Panc1 (cell line): Measurements from ENCODE around the gene KRTAP5-3. TPM values are rescaled to one million over a fixed set of nuclear protein-coding genes. Genes with fewer than 3 reads are reported as not detected.

Source experiments
- ATAC-seq: fragments of 200-7000 bp; cut with Tn5 transposase; 2 replicates; pipeline ENCODE4 v1.9.1; 2020; ENCODE audit warnings: mild to moderate bottlenecking, moderate library complexity
- BruUV-seq: library from RNA; stranded (reverse); fragments of 400-500 nt; replicated peaks from 2 replicates; lab custom pipeline; 2021; lab: Mats Ljungman, UMichigan
- CTCF ChIA-PET: fragments of 300-600 bp; sonication (Branson Sonifier 250); formaldehyde crosslinking; loops from one replicate; lab custom pipeline; 2022; ENCODE audit warnings: antibody characterized with exemption; lab: Charles Lee
- POLR2A ChIA-PET: fragments of 300-600 bp; sonication (Branson Sonifier 250); formaldehyde crosslinking; loops from one replicate; lab custom pipeline; 2022; ENCODE audit warnings: antibody characterized with exemption; lab: Charles Lee
- DNase-seq: peaks from one replicate; pipeline ENCODE4 v3.0.0-alpha.2; 2010; ENCODE audit warnings: low read depth, low spot score
- H3K27ac ChIP-seq: 2 replicates; pipeline ENCODE4 v1.5.1; 2011; ENCODE audit warnings: mild to moderate bottlenecking, low read length, inconsistent platforms
- H3K27me3 ChIP-seq: fragments of 200-500 bp; sonication (Bioruptor generic); 2 replicates; pipeline ENCODE4 v1.6.0; 2014; ENCODE audit warnings: low read length, inconsistent platforms; ENCODE audit not compliant: control insufficient read depth, insufficient read depth
- H3K36me3 ChIP-seq: fragments of 200-500 bp; sonication (Bioruptor generic); 2 replicates; pipeline ENCODE4 v1.5.1; 2014; ENCODE audit warnings: inconsistent platforms, mild to moderate bottlenecking, low read length, moderate library complexity; ENCODE audit not compliant: control insufficient read depth, insufficient read depth
- H3K4me1 ChIP-seq: 2 replicates; pipeline ENCODE4 v1.5.1; 2011; ENCODE audit warnings: inconsistent platforms, mild to moderate bottlenecking, low read length, moderate library complexity; ENCODE audit not compliant: control insufficient read depth, insufficient read depth
- H3K4me3 ChIP-seq, 2 experiments: 2 replicates each; pipeline ENCODE4 v1.5.1; 2011 to 2012; ENCODE audit warnings: low read depth in 2 of 2, low read length in 2 of 2, mild to moderate bottlenecking in 2 of 2, inconsistent platforms in 1 of 2, moderate library complexity in 1 of 2
- H3K9me3 ChIP-seq: fragments of 200-500 bp; sonication (Bioruptor generic); 2 replicates; pipeline ENCODE4 v1.5.1; 2014; ENCODE audit warnings: low read depth, mild to moderate bottlenecking, inconsistent platforms, low read length, moderate library complexity; ENCODE audit not compliant: control insufficient read depth, insufficient read depth
- POLR2AphosphoS5 ChIP-seq: IDR thresholded peaks from 2 replicates; pipeline ENCODE4 v1.6.1; 2012; ENCODE audit warnings: mild to moderate bottlenecking, low read depth, low read length, moderate library complexity
- SIN3A ChIP-seq: IDR thresholded peaks from 2 replicates; pipeline ENCODE4 v1.6.1; 2012; ENCODE audit warnings: low read depth, mild to moderate bottlenecking, low read length, moderate library complexity, borderline replicate concordance; ENCODE audit not compliant: insufficient read depth
- TCF7L2 ChIP-seq: IDR thresholded peaks from 2 replicates; pipeline ENCODE4 v1.6.1; 2011; ENCODE audit warnings: mild to moderate bottlenecking, low read depth, low read length, inconsistent platforms
- in situ Hi-C: cut with HindIII; loops from 2 replicates; pipeline ENCODE4 v1.10.0; 2016; ENCODE audit warnings: low sequenced_read_pairs, low pct_unique_long_range_greater_than_20kb
- intact Hi-C: fragments of 100-400 bp; cut with micrococcal nuclease; formaldehyde crosslinking; loops from one replicate; pipeline ENCODE4 v1.10.0; 2022; ENCODE audit not compliant: unreplicated experiment
- total RNA-seq: library from RNA; stranded (reverse); gene quantifications from one replicate; pipeline ENCODE4 v1.2.1, GENCODE V29; 2021; ENCODE audit not compliant: unreplicated experiment
- TF ChIP-seq, protein P1 (sequence below): fragments of 450-650 bp; IDR thresholded peaks from 2 replicates; pipeline ENCODE4 v1.5.1; 2017; ENCODE audit warnings: mild to moderate bottlenecking
- TF ChIP-seq, protein P2 (sequence below), 2 experiments: IDR thresholded peaks; 2 replicates each; pipeline ENCODE4 v1.6.1; 2011 to 2012; ENCODE audit warnings: low read depth in 2 of 2, control low read depth in 1 of 2, low read length in 1 of 2, mild to moderate bottlenecking in 1 of 2, moderate library complexity in 1 of 2; ENCODE audit not compliant: insufficient read depth in 1 of 2

KRTAP5-3 gene
- total RNA-seq, 1 experiment from 2014 or later: not detected

DNA sequence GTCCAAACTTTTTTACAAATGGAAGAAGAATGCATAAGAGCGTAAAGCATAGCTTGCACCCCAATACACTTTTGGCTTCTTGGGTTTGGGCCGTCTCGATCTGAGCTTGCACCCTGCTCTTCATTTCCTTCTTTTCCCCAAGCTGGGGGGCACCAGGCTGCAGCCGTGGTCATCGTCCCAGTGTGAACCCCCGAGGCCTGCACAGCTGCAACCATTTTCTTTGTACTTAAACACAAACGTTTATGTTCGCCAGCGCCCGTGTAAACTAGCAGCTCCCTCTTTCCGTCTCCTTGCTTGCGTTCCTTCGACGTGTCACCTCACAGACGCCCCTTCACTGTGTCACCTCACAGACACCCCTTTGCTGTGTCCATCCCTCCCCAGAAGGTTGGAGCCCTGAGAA lies 31.4 kb upstream of the KRTAP5-3 start:
- ChIA-PET POLR2A (interaction anchor here (0.6 kb wide), 1 partner anchor 65 kb away, joined by 3 read pairs; no protein-coding TSS in a partner anchor), CTCF (interaction anchor here (0.6 to 0.7 kb wide), 2 partner anchors 14 to 531 kb away, joined by 3 read pairs; no protein-coding TSS in a partner anchor)
- Histone ChIP-seq H3K4me3 (no peak overlapping the region), H3K9me3 (no peaks in the 10 kb centered on the region), H3K4me1 (no peaks in the 10 kb centered on the region), H3K27ac (no peak overlapping the region), H3K27me3 (peaks cover 3% of the 10 kb centered on the region), H3K36me3 (no peaks in the 10 kb centered on the region)
- in situ Hi-C loops (no loop called here), intact Hi-C loops (no loop called here)
- no TSS peak for BruUV-seq
- TF ChIP-seq TCF7L2: no peak
- TF ChIP-seq, protein P1, sequence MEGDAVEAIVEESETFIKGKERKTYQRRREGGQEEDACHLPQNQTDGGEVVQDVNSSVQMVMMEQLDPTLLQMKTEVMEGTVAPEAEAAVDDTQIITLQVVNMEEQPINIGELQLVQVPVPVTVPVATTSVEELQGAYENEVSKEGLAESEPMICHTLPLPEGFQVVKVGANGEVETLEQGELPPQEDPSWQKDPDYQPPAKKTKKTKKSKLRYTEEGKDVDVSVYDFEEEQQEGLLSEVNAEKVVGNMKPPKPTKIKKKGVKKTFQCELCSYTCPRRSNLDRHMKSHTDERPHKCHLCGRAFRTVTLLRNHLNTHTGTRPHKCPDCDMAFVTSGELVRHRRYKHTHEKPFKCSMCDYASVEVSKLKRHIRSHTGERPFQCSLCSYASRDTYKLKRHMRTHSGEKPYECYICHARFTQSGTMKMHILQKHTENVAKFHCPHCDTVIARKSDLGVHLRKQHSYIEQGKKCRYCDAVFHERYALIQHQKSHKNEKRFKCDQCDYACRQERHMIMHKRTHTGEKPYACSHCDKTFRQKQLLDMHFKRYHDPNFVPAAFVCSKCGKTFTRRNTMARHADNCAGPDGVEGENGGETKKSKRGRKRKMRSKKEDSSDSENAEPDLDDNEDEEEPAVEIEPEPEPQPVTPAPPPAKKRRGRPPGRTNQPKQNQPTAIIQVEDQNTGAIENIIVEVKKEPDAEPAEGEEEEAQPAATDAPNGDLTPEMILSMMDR: 0 out of 2 replicates have a peak, but pooled peaks have one; percentile 69
- DNase-seq (no peak), ATAC-seq (no peak)

DNA sequence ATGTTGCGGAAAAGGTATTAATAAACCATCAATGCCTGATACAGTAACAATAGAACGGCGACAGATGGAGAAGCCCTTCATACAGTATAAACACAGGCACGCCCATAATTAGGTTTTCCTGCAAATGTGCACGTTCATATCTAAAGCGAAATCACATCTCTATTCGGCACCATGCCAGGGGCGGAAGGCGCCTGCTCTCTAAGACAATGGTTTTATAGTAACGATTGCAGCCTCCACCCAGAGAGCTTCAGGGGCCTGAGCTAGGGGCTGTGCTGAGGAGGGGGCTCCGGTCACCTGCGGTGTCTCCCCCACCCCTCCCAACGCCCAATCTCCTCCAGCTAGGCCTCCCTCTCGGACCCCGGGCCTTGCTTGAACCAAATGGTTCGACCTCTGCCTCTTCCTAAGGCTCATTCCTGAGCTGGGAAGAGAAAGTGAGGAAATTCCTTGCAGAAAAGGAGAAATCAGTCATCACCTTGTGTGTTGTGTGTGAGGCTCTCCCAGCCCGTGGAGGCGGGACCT lies 30.9 kb upstream of the KRTAP5-3 start:
- CTCF ChIA-PET: interaction anchor here (0.6 to 0.7 kb wide), 2 partner anchors 15 to 531 kb away, joined by 3 read pairs; no protein-coding TSS in a partner anchor
- H3K27ac ChIP-seq: no peak overlapping the region
- intact Hi-C loops: no loop called here
- POLR2A ChIA-PET: interaction anchor here (0.6 kb wide), 1 partner anchor 64 kb away, joined by 3 read pairs; no protein-coding TSS in a partner anchor
- ATAC-seq (no peak), DNase-seq (no peak)
- H3K4me3 ChIP-seq: no peak overlapping the region
- H3K27me3 ChIP-seq: peaks cover 3% of the 10 kb centered on the region
- TF ChIP-seq POLR2AphosphoS5 (no peak), SIN3A (no peak), TCF7L2 (no peak)
- TF ChIP-seq, protein P2, sequence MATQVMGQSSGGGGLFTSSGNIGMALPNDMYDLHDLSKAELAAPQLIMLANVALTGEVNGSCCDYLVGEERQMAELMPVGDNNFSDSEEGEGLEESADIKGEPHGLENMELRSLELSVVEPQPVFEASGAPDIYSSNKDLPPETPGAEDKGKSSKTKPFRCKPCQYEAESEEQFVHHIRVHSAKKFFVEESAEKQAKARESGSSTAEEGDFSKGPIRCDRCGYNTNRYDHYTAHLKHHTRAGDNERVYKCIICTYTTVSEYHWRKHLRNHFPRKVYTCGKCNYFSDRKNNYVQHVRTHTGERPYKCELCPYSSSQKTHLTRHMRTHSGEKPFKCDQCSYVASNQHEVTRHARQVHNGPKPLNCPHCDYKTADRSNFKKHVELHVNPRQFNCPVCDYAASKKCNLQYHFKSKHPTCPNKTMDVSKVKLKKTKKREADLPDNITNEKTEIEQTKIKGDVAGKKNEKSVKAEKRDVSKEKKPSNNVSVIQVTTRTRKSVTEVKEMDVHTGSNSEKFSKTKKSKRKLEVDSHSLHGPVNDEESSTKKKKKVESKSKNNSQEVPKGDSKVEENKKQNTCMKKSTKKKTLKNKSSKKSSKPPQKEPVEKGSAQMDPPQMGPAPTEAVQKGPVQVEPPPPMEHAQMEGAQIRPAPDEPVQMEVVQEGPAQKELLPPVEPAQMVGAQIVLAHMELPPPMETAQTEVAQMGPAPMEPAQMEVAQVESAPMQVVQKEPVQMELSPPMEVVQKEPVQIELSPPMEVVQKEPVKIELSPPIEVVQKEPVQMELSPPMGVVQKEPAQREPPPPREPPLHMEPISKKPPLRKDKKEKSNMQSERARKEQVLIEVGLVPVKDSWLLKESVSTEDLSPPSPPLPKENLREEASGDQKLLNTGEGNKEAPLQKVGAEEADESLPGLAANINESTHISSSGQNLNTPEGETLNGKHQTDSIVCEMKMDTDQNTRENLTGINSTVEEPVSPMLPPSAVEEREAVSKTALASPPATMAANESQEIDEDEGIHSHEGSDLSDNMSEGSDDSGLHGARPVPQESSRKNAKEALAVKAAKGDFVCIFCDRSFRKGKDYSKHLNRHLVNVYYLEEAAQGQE (IDR thresholded peaks at IDR 0.05; ENCODE audit: insufficient read depth in 1 of 2, low read depth in 2 of 2, low read length in 1 of 2): no peak
- TF ChIP-seq, protein P1: no peak
- H3K36me3 ChIP-seq: no peaks in the 10 kb centered on the region
- no peaks in the 10 kb centered on the region for H3K9me3 ChIP-seq
- no TSS peak for BruUV-seq
- in situ Hi-C loops: no loop called here
- no peaks in the 10 kb centered on the region for H3K4me1 ChIP-seq
